ENCODE results near the gene EVC.

The EVC gene

GRCh38 chr4:5812506-5813229 is 101.7 kb downstream of the EVC start:
- Histone ChIP-seq H3K4me1 (ENCODE audit: control insufficient read depth in 2 of 2, insufficient read depth in 1 of 2, low read depth in 1 of 2, low read length in 2 of 2) (peaks cover 0 to 5% of the 10 kb centered on the region in 2 donors), H2BK5ac (ENCODE audit: low read length) (no peak overlapping the region), H3K14ac (ENCODE audit: low read length) (no peak overlapping the region), H3K27ac (replicated peaks; ENCODE audit: low read length) (no peak overlapping the region), H4K8ac (ENCODE audit: low read depth, low read length) (no peak overlapping the region), H3K4me2 (ENCODE audit: insufficient read depth, low read length, poor library complexity, severe bottlenecking) (no peak overlapping the region), H3K36me3 (replicated peaks in 1 of 2; ENCODE audit: control insufficient read depth in 2 of 2, insufficient read depth in 2 of 2, low read length in 2 of 2) (peaks cover 21 to 87% of the 10 kb centered on the region in 2 donors), H3K27me3 (ENCODE audit: control insufficient read depth in 3 of 3, insufficient read depth in 3 of 3, low read depth in 1 of 3, low read length in 3 of 3) (no peaks in the 10 kb centered on the region), H3K79me1 (ENCODE audit: low read depth, low read length) (peaks cover 4% of the 10 kb centered on the region), H2BK15ac (ENCODE audit: low read length) (no peak overlapping the region), H2BK12ac (ENCODE audit: low read length) (no peak overlapping the region), H3K4me3 (ENCODE audit: low read length in 2 of 2) (no peak overlapping the region), H3K9me3 (replicated peaks in 1 of 2; ENCODE audit: control insufficient read depth in 2 of 2, insufficient read depth in 1 of 2, low read depth in 1 of 2, low read length in 2 of 2) (no peaks in the 10 kb centered on the region), H2AFZ (ENCODE audit: low read length) (no peak overlapping the region), H2BK120ac (ENCODE audit: low read depth, low read length) (no peak overlapping the region), H4K91ac (ENCODE audit: low read depth, low read length, poor library complexity) (no peak overlapping the region), H3K18ac (ENCODE audit: low read length) (no peak overlapping the region), H3K4ac (ENCODE audit: low read length) (no peak overlapping the region), H3K9ac (ENCODE audit: low read depth, low read length, poor library complexity) (no peak overlapping the region), H3K23ac (ENCODE audit: low read depth, low read length, poor library complexity) (no peak overlapping the region), H2AK5ac (ENCODE audit: low read depth, low read length) (no peak overlapping the region)
- no CpG with 5 or more reads among the region's 9 CpGs for WGBS, 2 donors (ENCODE audit: extremely low coverage in 2 of 2, insufficient read length in 2 of 2, insufficient replicate concordance in 1 of 2)
- DNase-seq (ENCODE audit: low spot score) = peak; percentile 63

GRCh38 chr4:5813882-5814255 is 102.9 kb downstream of the EVC start:
- no peak overlapping the region for H3K4me2 ChIP-seq (ENCODE audit: insufficient read depth, low read length, poor library complexity, severe bottlenecking)
- H3K9ac ChIP-seq (ENCODE audit: low read depth, low read length, poor library complexity) = no peak overlapping the region
- H4K91ac ChIP-seq (ENCODE audit: low read depth, low read length, poor library complexity) = no peak overlapping the region
- no peak overlapping the region for H3K23ac ChIP-seq (ENCODE audit: low read depth, low read length, poor library complexity)
- DNase-seq (ENCODE audit: low spot score) = no peak
- H2BK5ac ChIP-seq (ENCODE audit: low read length) = peak overlapping the region; percentile 39
- no peak overlapping the region for H3K14ac ChIP-seq (ENCODE audit: low read length)
- H2AK5ac ChIP-seq (ENCODE audit: low read depth, low read length) = no peak overlapping the region
- no peak overlapping the region for H2BK12ac ChIP-seq (ENCODE audit: low read length)
- no peak overlapping the region for H4K8ac ChIP-seq (ENCODE audit: low read depth, low read length)
- H3K27me3 ChIP-seq (ENCODE audit: control insufficient read depth in 3 of 3, insufficient read depth in 3 of 3, low read depth in 1 of 3, low read length in 3 of 3) = no peaks in the 10 kb centered on the region
- H3K4me1 ChIP-seq (ENCODE audit: control insufficient read depth in 2 of 2, insufficient read depth in 1 of 2, low read depth in 1 of 2, low read length in 2 of 2) = peaks cover 0 to 5% of the 10 kb centered on the region in 2 donors
- no peak overlapping the region for H2BK120ac ChIP-seq (ENCODE audit: low read depth, low read length)
- H2AFZ ChIP-seq (ENCODE audit: low read length) = no peak overlapping the region
- no peak overlapping the region for H3K18ac ChIP-seq (ENCODE audit: low read length)
- H3K9me3 ChIP-seq (replicated peaks in 1 of 2; ENCODE audit: control insufficient read depth in 2 of 2, insufficient read depth in 1 of 2, low read depth in 1 of 2, low read length in 2 of 2) = no peaks in the 10 kb centered on the region
- no peak overlapping the region for H3K4ac ChIP-seq (ENCODE audit: low read length)
- WGBS, 2 donors (ENCODE audit: extremely low coverage in 2 of 2, insufficient read length in 2 of 2, insufficient replicate concordance in 1 of 2) = no CpG with 5 or more reads among the region's 7 CpGs
- H2BK15ac ChIP-seq (ENCODE audit: low read length) = no peak overlapping the region
- no peak overlapping the region for H3K27ac ChIP-seq (replicated peaks; ENCODE audit: low read length)
- H3K4me3 ChIP-seq (ENCODE audit: low read length in 2 of 2) = no peak overlapping the region
- H3K36me3 ChIP-seq (replicated peaks in 1 of 2; ENCODE audit: control insufficient read depth in 2 of 2, insufficient read depth in 2 of 2, low read length in 2 of 2) = peaks cover 23 to 92% of the 10 kb centered on the region in 2 donors
- peaks cover 4% of the 10 kb centered on the region for H3K79me1 ChIP-seq (ENCODE audit: low read depth, low read length)

GRCh38 chr4:5814421-5814820 is 103.4 kb downstream of the EVC start:
- Histone ChIP-seq H2BK15ac (ENCODE audit: low read length) (no peak overlapping the region), H2AFZ (ENCODE audit: low read length) (no peak overlapping the region), H2AK5ac (ENCODE audit: low read depth, low read length) (no peak overlapping the region)

GRCh38 chr4:5815641-5816040 is 104.6 kb downstream of the EVC start:
- H2BK120ac ChIP-seq (ENCODE audit: low read depth, low read length) = no peak overlapping the region
- peaks cover 27 to 92% of the 10 kb centered on the region in 2 donors for H3K36me3 ChIP-seq (replicated peaks in 1 of 2; ENCODE audit: control insufficient read depth in 2 of 2, insufficient read depth in 2 of 2, low read length in 2 of 2)
- H4K91ac ChIP-seq (ENCODE audit: low read depth, low read length, poor library complexity) = no peak overlapping the region
- H2AFZ ChIP-seq (ENCODE audit: low read length) = no peak overlapping the region
- no peak for DNase-seq (ENCODE audit: low spot score)
- no peak overlapping the region for H3K4me2 ChIP-seq (ENCODE audit: insufficient read depth, low read length, poor library complexity, severe bottlenecking)
- H3K79me1 ChIP-seq (ENCODE audit: low read depth, low read length) = peaks cover 2% of the 10 kb centered on the region
- H2BK12ac ChIP-seq (ENCODE audit: low read length) = no peak overlapping the region
- no peak overlapping the region for H3K14ac ChIP-seq (ENCODE audit: low read length)
- no peak overlapping the region for H3K4me3 ChIP-seq (ENCODE audit: low read length in 2 of 2)
- H2BK5ac ChIP-seq (ENCODE audit: low read length) = no peak overlapping the region
- H3K4ac ChIP-seq (ENCODE audit: low read length) = no peak overlapping the region
- no peak overlapping the region for H3K18ac ChIP-seq (ENCODE audit: low read length)
- no peaks in the 10 kb centered on the region for H3K9me3 ChIP-seq (replicated peaks in 1 of 2; ENCODE audit: control insufficient read depth in 2 of 2, insufficient read depth in 1 of 2, low read depth in 1 of 2, low read length in 2 of 2)
- no peak overlapping the region for H2AK5ac ChIP-seq (ENCODE audit: low read depth, low read length)
- H3K27ac ChIP-seq (replicated peaks; ENCODE audit: low read length) = no peak overlapping the region
- no peaks in the 10 kb centered on the region for H3K27me3 ChIP-seq (ENCODE audit: control insufficient read depth in 3 of 3, insufficient read depth in 3 of 3, low read depth in 1 of 3, low read length in 3 of 3)
- no peak overlapping the region for H4K8ac ChIP-seq (ENCODE audit: low read depth, low read length)
- peaks cover 0 to 5% of the 10 kb centered on the region in 2 donors for H3K4me1 ChIP-seq (ENCODE audit: control insufficient read depth in 2 of 2, insufficient read depth in 1 of 2, low read depth in 1 of 2, low read length in 2 of 2)
- no peak overlapping the region for H3K9ac ChIP-seq (ENCODE audit: low read depth, low read length, poor library complexity)
- H3K23ac ChIP-seq (ENCODE audit: low read depth, low read length, poor library complexity) = no peak overlapping the region
- H2BK15ac ChIP-seq (ENCODE audit: low read length) = no peak overlapping the region
- no CpG with 5 or more reads among the region's 5 CpGs for WGBS, 2 donors (ENCODE audit: extremely low coverage in 2 of 2, insufficient read length in 2 of 2, insufficient replicate concordance in 1 of 2)

More at GRCh38 chr4:5814421-5814820, 103.4 kb downstream of the EVC start:
- H3K27me3 ChIP-seq (ENCODE audit: control insufficient read depth in 3 of 3, insufficient read depth in 3 of 3, low read depth in 1 of 3, low read length in 3 of 3) = no peaks in the 10 kb centered on the region
- H3K4me2 ChIP-seq (ENCODE audit: insufficient read depth, low read length, poor library complexity, severe bottlenecking) = no peak overlapping the region
- H3K23ac ChIP-seq (ENCODE audit: low read depth, low read length, poor library complexity) = no peak overlapping the region
- H4K91ac ChIP-seq (ENCODE audit: low read depth, low read length, poor library complexity) = no peak overlapping the region
- H3K9me3 ChIP-seq (replicated peaks in 1 of 2; ENCODE audit: control insufficient read depth in 2 of 2, insufficient read depth in 1 of 2, low read depth in 1 of 2, low read length in 2 of 2) = no peaks in the 10 kb centered on the region
- H3K14ac ChIP-seq (ENCODE audit: low read length) = no peak overlapping the region
- no peak overlapping the region for H2BK12ac ChIP-seq (ENCODE audit: low read length)
- H3K4me1 ChIP-seq (ENCODE audit: control insufficient read depth in 2 of 2, insufficient read depth in 1 of 2, low read depth in 1 of 2, low read length in 2 of 2) = peaks cover 0 to 5% of the 10 kb centered on the region in 2 donors
- H3K27ac ChIP-seq (replicated peaks; ENCODE audit: low read length) = no peak overlapping the region
- DNase-seq (ENCODE audit: low spot score) = no peak
- no peak overlapping the region for H3K4me3 ChIP-seq (ENCODE audit: low read length in 2 of 2)
- no peak overlapping the region for H3K4ac ChIP-seq (ENCODE audit: low read length)
- peaks cover 26 to 92% of the 10 kb centered on the region in 2 donors for H3K36me3 ChIP-seq (replicated peaks in 1 of 2; ENCODE audit: control insufficient read depth in 2 of 2, insufficient read depth in 2 of 2, low read length in 2 of 2)
- peaks cover 4% of the 10 kb centered on the region for H3K79me1 ChIP-seq (ENCODE audit: low read depth, low read length)
- no peak overlapping the region for H3K9ac ChIP-seq (ENCODE audit: low read depth, low read length, poor library complexity)
- no peak overlapping the region for H2BK120ac ChIP-seq (ENCODE audit: low read depth, low read length)
- H2BK5ac ChIP-seq (ENCODE audit: low read length) = no peak overlapping the region
- WGBS, 2 donors (ENCODE audit: extremely low coverage in 2 of 2, insufficient read length in 2 of 2, insufficient replicate concordance in 1 of 2) = no CpG with 5 or more reads among the region's 6 CpGs
- no peak overlapping the region for H4K8ac ChIP-seq (ENCODE audit: low read depth, low read length)
- H3K18ac ChIP-seq (ENCODE audit: low read length) = no peak overlapping the region

Measured in neuronal stem cell (in vitro differentiated cells).